Measurements from ENCODE around the gene MYO5A.

GRCh38 chr15:52301265-52301847 is 227.3 kb downstream of the MYO5A start:
- TF ChIP-seq CTCF (IDR thresholded peaks at IDR 0.05; ENCODE audit: insufficient read depth, low read length) (no peak), GABPA (IDR thresholded peaks at IDR 0.05; ENCODE audit: low read depth) (no peak), REST (IDR thresholded peaks at IDR 0.05; ENCODE audit: insufficient replicate concordance, low read depth) (no peak), POLR2AphosphoS5 (IDR thresholded peaks at IDR 0.05; ENCODE audit: low read depth) (no peak)
